ENCODE data around the gene SLC22A4.

DNA sequence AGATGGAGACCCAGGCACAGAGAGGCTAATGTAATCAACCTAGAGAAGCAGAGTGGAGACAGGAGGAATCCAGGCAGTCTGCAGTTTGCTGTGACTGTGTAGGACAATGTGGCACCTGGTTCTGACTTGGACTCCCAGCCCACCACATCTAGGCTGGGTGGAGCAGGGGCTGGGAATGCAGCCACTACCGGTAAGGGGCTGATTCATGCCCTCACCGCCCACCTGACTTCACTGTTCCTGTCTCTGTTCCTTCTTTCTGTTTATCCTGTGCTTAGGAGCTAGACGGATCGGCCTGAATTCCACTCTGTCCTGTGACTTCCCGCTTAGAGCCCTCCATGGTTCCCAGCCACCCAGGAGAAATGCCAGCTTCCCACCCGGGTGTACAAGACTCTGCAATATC is 34.1 kb upstream of the SLC22A4 start:
- TF ChIP-seq, protein P1, sequence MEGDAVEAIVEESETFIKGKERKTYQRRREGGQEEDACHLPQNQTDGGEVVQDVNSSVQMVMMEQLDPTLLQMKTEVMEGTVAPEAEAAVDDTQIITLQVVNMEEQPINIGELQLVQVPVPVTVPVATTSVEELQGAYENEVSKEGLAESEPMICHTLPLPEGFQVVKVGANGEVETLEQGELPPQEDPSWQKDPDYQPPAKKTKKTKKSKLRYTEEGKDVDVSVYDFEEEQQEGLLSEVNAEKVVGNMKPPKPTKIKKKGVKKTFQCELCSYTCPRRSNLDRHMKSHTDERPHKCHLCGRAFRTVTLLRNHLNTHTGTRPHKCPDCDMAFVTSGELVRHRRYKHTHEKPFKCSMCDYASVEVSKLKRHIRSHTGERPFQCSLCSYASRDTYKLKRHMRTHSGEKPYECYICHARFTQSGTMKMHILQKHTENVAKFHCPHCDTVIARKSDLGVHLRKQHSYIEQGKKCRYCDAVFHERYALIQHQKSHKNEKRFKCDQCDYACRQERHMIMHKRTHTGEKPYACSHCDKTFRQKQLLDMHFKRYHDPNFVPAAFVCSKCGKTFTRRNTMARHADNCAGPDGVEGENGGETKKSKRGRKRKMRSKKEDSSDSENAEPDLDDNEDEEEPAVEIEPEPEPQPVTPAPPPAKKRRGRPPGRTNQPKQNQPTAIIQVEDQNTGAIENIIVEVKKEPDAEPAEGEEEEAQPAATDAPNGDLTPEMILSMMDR (IDR thresholded peaks at IDR 0.05) = no peak
- TF ChIP-seq, protein P2, sequence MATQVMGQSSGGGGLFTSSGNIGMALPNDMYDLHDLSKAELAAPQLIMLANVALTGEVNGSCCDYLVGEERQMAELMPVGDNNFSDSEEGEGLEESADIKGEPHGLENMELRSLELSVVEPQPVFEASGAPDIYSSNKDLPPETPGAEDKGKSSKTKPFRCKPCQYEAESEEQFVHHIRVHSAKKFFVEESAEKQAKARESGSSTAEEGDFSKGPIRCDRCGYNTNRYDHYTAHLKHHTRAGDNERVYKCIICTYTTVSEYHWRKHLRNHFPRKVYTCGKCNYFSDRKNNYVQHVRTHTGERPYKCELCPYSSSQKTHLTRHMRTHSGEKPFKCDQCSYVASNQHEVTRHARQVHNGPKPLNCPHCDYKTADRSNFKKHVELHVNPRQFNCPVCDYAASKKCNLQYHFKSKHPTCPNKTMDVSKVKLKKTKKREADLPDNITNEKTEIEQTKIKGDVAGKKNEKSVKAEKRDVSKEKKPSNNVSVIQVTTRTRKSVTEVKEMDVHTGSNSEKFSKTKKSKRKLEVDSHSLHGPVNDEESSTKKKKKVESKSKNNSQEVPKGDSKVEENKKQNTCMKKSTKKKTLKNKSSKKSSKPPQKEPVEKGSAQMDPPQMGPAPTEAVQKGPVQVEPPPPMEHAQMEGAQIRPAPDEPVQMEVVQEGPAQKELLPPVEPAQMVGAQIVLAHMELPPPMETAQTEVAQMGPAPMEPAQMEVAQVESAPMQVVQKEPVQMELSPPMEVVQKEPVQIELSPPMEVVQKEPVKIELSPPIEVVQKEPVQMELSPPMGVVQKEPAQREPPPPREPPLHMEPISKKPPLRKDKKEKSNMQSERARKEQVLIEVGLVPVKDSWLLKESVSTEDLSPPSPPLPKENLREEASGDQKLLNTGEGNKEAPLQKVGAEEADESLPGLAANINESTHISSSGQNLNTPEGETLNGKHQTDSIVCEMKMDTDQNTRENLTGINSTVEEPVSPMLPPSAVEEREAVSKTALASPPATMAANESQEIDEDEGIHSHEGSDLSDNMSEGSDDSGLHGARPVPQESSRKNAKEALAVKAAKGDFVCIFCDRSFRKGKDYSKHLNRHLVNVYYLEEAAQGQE (IDR thresholded peaks at IDR 0.05; ENCODE audit: insufficient read depth in 1 of 2, low read depth in 2 of 2, low read length in 1 of 2) = no peak

All from Panc1 (cell line).